A549 (cell line): ENCODE measurements around the gene SRCAP.

Experiments
- BHLHE40 ChIP-seq: IDR thresholded peaks from 2 replicates; pipeline ENCODE4 v1.6.1; 2012; ENCODE audit warnings: low read depth, low read length, inconsistent platforms
- EP300 ChIP-seq, 2 experiments: fragments of >200 bp; sonication (Bioruptor Twin); formaldehyde crosslinking; IDR thresholded peaks; 2 replicates in 1 of 2; 3 replicates in 1 of 2; pipeline ENCODE4 v1.6.1; 2016 to 2017
- HOXA7 ChIP-seq: fragments of 250-450 bp; sonication (Bioruptor Pico); IDR thresholded peaks from 2 replicates; pipeline ENCODE4 v1.5.0; 2020; ENCODE audit warnings: mild to moderate bottlenecking, moderate library complexity
- JUN ChIP-seq, 2 experiments: fragments of >200 bp; sonication (Bioruptor Twin); formaldehyde crosslinking; IDR thresholded peaks; 2 replicates in 1 of 2; 3 replicates in 1 of 2; pipeline ENCODE4 v1.6.1; 2016 to 2017
- KDM1A ChIP-seq: fragments of 200-600 bp; sonication (generic); IDR thresholded peaks from 2 replicates; pipeline ENCODE4 v1.6.1; 2016; ENCODE audit warnings: low read depth, mild to moderate bottlenecking
- MAFK ChIP-seq: fragments of 450-650 bp; IDR thresholded peaks from 2 replicates; pipeline ENCODE4 v1.6.1; 2014; ENCODE audit not compliant: partially characterized antibody
- MYC ChIP-seq: IDR thresholded peaks from 2 replicates; pipeline ENCODE4 v1.6.1; 2012; ENCODE audit warnings: mild to moderate bottlenecking, inconsistent platforms, low read length, improper control_type of control experiment, borderline replicate concordance
- NR3C1 ChIP-seq: fragments of >200 bp; sonication (Bioruptor Twin); formaldehyde crosslinking; IDR thresholded peaks from 3 replicates; pipeline ENCODE4 v1.6.1; 2017
- POLR2A ChIP-seq: IDR thresholded peaks from 2 replicates; pipeline ENCODE4 v1.6.1; 2012; ENCODE audit warnings: mild to moderate bottlenecking, low read length
- SMC3 ChIP-seq: fragments of >200 bp; sonication (Bioruptor Twin); formaldehyde crosslinking; IDR thresholded peaks from 3 replicates; pipeline ENCODE4 v1.6.1; 2018; ENCODE audit warnings: inconsistent platforms
- SREBF2 ChIP-seq: fragments of 450-650 bp; IDR thresholded peaks from 2 replicates; pipeline ENCODE4 v1.6.1; 2014; ENCODE audit warnings: mild to moderate bottlenecking, moderate library complexity
- TF ChIP-seq, protein P1 (sequence below): fragments of >200 bp; sonication (Bioruptor Twin); formaldehyde crosslinking; IDR thresholded peaks from 3 replicates; pipeline ENCODE4 v1.5.1; 2016
- TF ChIP-seq, protein P2 (sequence below): fragments of 450-650 bp; IDR thresholded peaks from 2 replicates; pipeline ENCODE4 v1.6.1; 2014; ENCODE audit warnings: antibody characterized with exemption

- no peak for TF ChIP-seq SMC3
- no peak for TF ChIP-seq EP300 (IDR thresholded peaks at IDR 0.05)
- no peak for TF ChIP-seq POLR2A
- TF ChIP-seq KDM1A, result no peak
- TF ChIP-seq SREBF2, result no peak
- TF ChIP-seq, protein P1, sequence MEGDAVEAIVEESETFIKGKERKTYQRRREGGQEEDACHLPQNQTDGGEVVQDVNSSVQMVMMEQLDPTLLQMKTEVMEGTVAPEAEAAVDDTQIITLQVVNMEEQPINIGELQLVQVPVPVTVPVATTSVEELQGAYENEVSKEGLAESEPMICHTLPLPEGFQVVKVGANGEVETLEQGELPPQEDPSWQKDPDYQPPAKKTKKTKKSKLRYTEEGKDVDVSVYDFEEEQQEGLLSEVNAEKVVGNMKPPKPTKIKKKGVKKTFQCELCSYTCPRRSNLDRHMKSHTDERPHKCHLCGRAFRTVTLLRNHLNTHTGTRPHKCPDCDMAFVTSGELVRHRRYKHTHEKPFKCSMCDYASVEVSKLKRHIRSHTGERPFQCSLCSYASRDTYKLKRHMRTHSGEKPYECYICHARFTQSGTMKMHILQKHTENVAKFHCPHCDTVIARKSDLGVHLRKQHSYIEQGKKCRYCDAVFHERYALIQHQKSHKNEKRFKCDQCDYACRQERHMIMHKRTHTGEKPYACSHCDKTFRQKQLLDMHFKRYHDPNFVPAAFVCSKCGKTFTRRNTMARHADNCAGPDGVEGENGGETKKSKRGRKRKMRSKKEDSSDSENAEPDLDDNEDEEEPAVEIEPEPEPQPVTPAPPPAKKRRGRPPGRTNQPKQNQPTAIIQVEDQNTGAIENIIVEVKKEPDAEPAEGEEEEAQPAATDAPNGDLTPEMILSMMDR, result no peak
- no peak for TF ChIP-seq NR3C1
- no peak for TF ChIP-seq MAFK
- TF ChIP-seq, protein P2, sequence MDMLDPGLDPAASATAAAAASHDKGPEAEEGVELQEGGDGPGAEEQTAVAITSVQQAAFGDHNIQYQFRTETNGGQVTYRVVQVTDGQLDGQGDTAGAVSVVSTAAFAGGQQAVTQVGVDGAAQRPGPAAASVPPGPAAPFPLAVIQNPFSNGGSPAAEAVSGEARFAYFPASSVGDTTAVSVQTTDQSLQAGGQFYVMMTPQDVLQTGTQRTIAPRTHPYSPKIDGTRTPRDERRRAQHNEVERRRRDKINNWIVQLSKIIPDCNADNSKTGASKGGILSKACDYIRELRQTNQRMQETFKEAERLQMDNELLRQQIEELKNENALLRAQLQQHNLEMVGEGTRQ, result no peak
- TF ChIP-seq JUN (IDR thresholded peaks at IDR 0.05), result no peak
- TF ChIP-seq HOXA7, result no peak
- no peak for TF ChIP-seq MYC
- TF ChIP-seq BHLHE40, result no peak
These were observed 40.3 kb downstream of the SRCAP start for GRCh38 chr16:30738984-30739951.
